H9 (cell line): ENCODE measurements around the gene DYNLRB1. TPM values are rescaled to one million over a fixed set of nuclear protein-coding genes. Genes with fewer than 3 reads are reported as not detected.

ENCODE experiments used
- DNase-seq: peaks from one replicate; pipeline ENCODE4 v3.0.0-alpha.2; 2017
- H2AFZ ChIP-seq: one replicate; pipeline ENCODE4 v1.6.1; 2013; ENCODE audit warnings: mild to moderate bottlenecking, low read length, control low read depth, moderate library complexity
- H2AK5ac ChIP-seq: 2 replicates; pipeline ENCODE4 v1.6.1; 2013; ENCODE audit warnings: low read length, control low read depth, mixed read lengths; ENCODE audit not compliant: insufficient read length
- H2BK120ac ChIP-seq: one replicate; pipeline ENCODE4 v1.6.1; 2013; ENCODE audit warnings: low read depth, mild to moderate bottlenecking, low read length, control low read depth, inconsistent platforms; ENCODE audit not compliant: poor library complexity, severe bottlenecking
- H2BK12ac ChIP-seq: 2 replicates; pipeline ENCODE4 v1.6.1; 2013; ENCODE audit warnings: low read length, control low read depth, mixed read lengths, low read depth; ENCODE audit not compliant: insufficient read length
- H2BK15ac ChIP-seq: 2 replicates; pipeline ENCODE4 v1.6.1; 2013; ENCODE audit warnings: low read depth, low read length, control low read depth
- H2BK20ac ChIP-seq: one replicate; pipeline ENCODE4 v1.6.1; 2013; ENCODE audit warnings: low read depth, mild to moderate bottlenecking, low read length, control low read depth, inconsistent platforms; ENCODE audit not compliant: poor library complexity, severe bottlenecking
- H2BK5ac ChIP-seq: 2 replicates; pipeline ENCODE4 v1.6.1; 2013; ENCODE audit warnings: low read length, control low read depth, mixed read lengths; ENCODE audit not compliant: insufficient read length
- H3K14ac ChIP-seq: 2 replicates; pipeline ENCODE4 v1.6.1; 2013; ENCODE audit warnings: low read length, control low read depth; ENCODE audit not compliant: insufficient read depth
- H3K18ac ChIP-seq: 2 replicates; pipeline ENCODE4 v1.6.1; 2013; ENCODE audit warnings: low read depth, mild to moderate bottlenecking, mixed read lengths, low read length, control low read depth; ENCODE audit not compliant: insufficient read length
- H3K23ac ChIP-seq: 2 replicates; pipeline ENCODE4 v1.6.1; 2013; ENCODE audit warnings: low read length, control low read depth, mixed read lengths, low read depth; ENCODE audit not compliant: insufficient read length
- H3K23me2 ChIP-seq: 2 replicates; pipeline ENCODE4 v1.6.1; 2013; ENCODE audit warnings: low read depth, mild to moderate bottlenecking, mixed read lengths, low read length, control low read depth; ENCODE audit not compliant: insufficient read length, poor library complexity, severe bottlenecking
- H3K27ac ChIP-seq: 2 replicates; pipeline ENCODE4 v1.5.1; 2013; ENCODE audit warnings: low read length, control low read depth, mixed read lengths, low read depth; ENCODE audit not compliant: insufficient read length
- H3K27me3 ChIP-seq: 2 replicates; pipeline ENCODE4 v1.6.1; 2013; ENCODE audit warnings: low read length, control low read depth, inconsistent platforms; ENCODE audit not compliant: insufficient read depth
- H3K4ac ChIP-seq: 2 replicates; pipeline ENCODE4 v1.6.1; 2013; ENCODE audit warnings: low read depth, mild to moderate bottlenecking, control low read depth, inconsistent platforms, low read length, moderate library complexity
- H3K4me1 ChIP-seq: 2 replicates; pipeline ENCODE4 v1.6.1; 2013; ENCODE audit warnings: low read length, control low read depth, inconsistent platforms; ENCODE audit not compliant: insufficient read depth
- H3K4me2 ChIP-seq: 2 replicates; pipeline ENCODE4 v1.6.1; 2013; ENCODE audit warnings: low read length, control low read depth, mixed read lengths; ENCODE audit not compliant: insufficient read length, insufficient read depth
- H3K56ac ChIP-seq: 2 replicates; pipeline ENCODE4 v1.6.1; 2013; ENCODE audit warnings: low read depth, mild to moderate bottlenecking, mixed read lengths, low read length, control low read depth; ENCODE audit not compliant: insufficient read length
- H3K79me1 ChIP-seq: 2 replicates; pipeline ENCODE4 v1.6.1; 2013; ENCODE audit warnings: low read depth, mild to moderate bottlenecking, moderate library complexity, low read length, control low read depth, inconsistent platforms; ENCODE audit not compliant: insufficient read depth, poor library complexity, severe bottlenecking
- H3K79me2 ChIP-seq: 2 replicates; pipeline ENCODE4 v1.6.1; 2013; ENCODE audit warnings: low read length, control low read depth, inconsistent platforms; ENCODE audit not compliant: insufficient read depth
- H3K9ac ChIP-seq: 2 replicates; pipeline ENCODE4 v1.6.1; 2013; ENCODE audit warnings: low read length, control low read depth, mixed read lengths; ENCODE audit not compliant: insufficient read length; ENCODE audit errors: extremely low read depth
- H3K9me3 ChIP-seq: one replicate; pipeline ENCODE4 v1.6.1; 2013; ENCODE audit warnings: low read depth, low read length, inconsistent platforms; ENCODE audit not compliant: control insufficient read depth
- H3T11ph ChIP-seq: one replicate; pipeline ENCODE4 v1.6.1; 2013; ENCODE audit warnings: mild to moderate bottlenecking, low read length, control low read depth, inconsistent platforms
- H4K20me1 ChIP-seq: one replicate; pipeline ENCODE4 v1.6.1; 2013; ENCODE audit not compliant: control insufficient read depth, insufficient read length, insufficient read depth
- H4K5ac ChIP-seq: 2 replicates; pipeline ENCODE4 v1.6.1; 2013; ENCODE audit warnings: low read depth, mild to moderate bottlenecking, mixed read lengths, low read length, control low read depth; ENCODE audit not compliant: insufficient read length
- H4K8ac ChIP-seq: replicated peaks from 2 replicates; pipeline ENCODE4 v1.6.1; 2013; ENCODE audit warnings: low read length, control low read depth, mixed read lengths, low read depth; ENCODE audit not compliant: insufficient read length
- H4K91ac ChIP-seq: 2 replicates; pipeline ENCODE4 v1.6.1; 2013; ENCODE audit warnings: low read depth, mild to moderate bottlenecking, moderate library complexity, mixed read lengths, low read length, control low read depth; ENCODE audit not compliant: insufficient read length
- H3K27ac Mint-ChIP-seq, 3 experiments: 2 replicates in 2 of 3; 3 replicates in 1 of 3; pipeline ENCODE4 v1.8.0; 2020 to 2021; ENCODE audit warnings: mixed read lengths in 3 of 3, mild to moderate bottlenecking in 1 of 3, moderate library complexity in 1 of 3
- H3K27me3 Mint-ChIP-seq: 2 replicates; pipeline ENCODE4 v1.8.0; 2021; ENCODE audit warnings: low read depth, mild to moderate bottlenecking, moderate library complexity, mixed read lengths
- H3K36me3 Mint-ChIP-seq, 3 experiments: 2 replicates in 2 of 3; 3 replicates in 1 of 3; pipeline ENCODE4 v1.8.0; 2020 to 2021; ENCODE audit warnings: low read depth in 3 of 3, mixed read lengths in 3 of 3; ENCODE audit not compliant: insufficient read depth in 1 of 3
- H3K4me1 Mint-ChIP-seq, 2 experiments: 2 replicates each; pipeline ENCODE4 v1.8.0; 2020; ENCODE audit warnings: mixed read lengths in 2 of 2
- H3K4me3 Mint-ChIP-seq, 2 experiments: 2 replicates in 1 of 2; 3 replicates in 1 of 2; pipeline ENCODE4 v1.8.0; 2020 to 2021; ENCODE audit warnings: mild to moderate bottlenecking in 2 of 2, mixed read lengths in 2 of 2, moderate library complexity in 1 of 2
- H3K9me3 Mint-ChIP-seq, 2 experiments: 2 replicates in 1 of 2; 3 replicates in 1 of 2; pipeline ENCODE4 v1.8.0; 2020; ENCODE audit warnings: mild to moderate bottlenecking in 2 of 2, mixed read lengths in 2 of 2, moderate library complexity in 1 of 2
- WGBS: extraction: QIAGEN DNeasy Blood & Tissue Kit; methylation state at CpG from one replicate; pipeline ENCODE4 v1.1.7; 2013; ENCODE audit warnings: missing lambda C conversion rate, low lambda C conversion rate, mixed read lengths; ENCODE audit not compliant: insufficient read length; ENCODE audit errors: extremely low coverage; 5-methylcytosine and 5-hydroxymethylcytosine counted together
- total RNA-seq: library from RNA; stranded (reverse); gene quantifications from 2 replicates; pipeline ENCODE4 v1.2.1, GENCODE V29; 2021
- TF ChIP-seq, protein P1 (sequence below): fragments of 200-600 bp; sonication (generic); conservative IDR thresholded peaks from 3 replicates; pipeline ENCODE4 v1.8.0; 2021; ENCODE audit warnings: antibody characterized with exemption, mild to moderate bottlenecking

DYNLRB1 gene
- total RNA-seq, 1 experiment from 2014 or later: 200 TPM

DNA sequence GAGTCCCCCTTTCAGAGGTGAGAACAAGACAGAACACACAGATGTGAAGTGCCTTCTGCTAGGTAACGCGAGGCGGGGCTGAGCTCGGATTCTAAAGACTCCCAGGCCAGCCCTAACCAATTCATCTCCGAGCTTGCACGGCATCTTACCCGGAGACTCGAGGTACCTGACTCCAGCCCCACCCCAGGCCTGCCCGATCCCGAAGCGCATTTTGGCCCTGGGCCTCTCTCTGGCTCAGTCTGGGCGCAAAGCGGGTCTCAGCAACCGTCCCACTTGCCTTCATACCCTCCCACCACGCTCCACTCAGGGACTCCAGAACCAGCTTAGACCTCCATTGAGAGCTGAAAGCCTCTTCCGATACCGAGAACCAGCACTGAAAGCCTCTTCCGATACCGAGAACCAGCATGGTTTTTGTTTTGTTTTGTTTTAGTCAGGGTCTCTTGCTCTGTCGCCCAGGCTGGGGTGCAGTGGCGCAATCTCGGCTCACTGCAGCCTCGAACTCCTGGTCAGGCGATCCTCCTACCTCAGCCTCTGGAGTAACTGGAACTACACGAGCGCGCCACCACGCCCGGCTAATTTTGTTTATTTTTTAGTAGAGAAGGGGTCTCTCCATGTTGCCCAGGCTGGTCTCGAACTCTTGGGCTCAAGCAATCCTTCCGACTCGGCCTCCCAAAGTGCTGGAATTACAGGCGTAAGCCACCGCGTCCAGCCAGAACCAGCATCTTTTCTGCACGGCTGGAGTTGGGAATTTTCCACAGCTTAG, 557 bp upstream of the DYNLRB1 start:
- peak overlapping the region; percentile 89 for H2AFZ ChIP-seq

More for the DNA sequence above, 557 bp upstream of the DYNLRB1 start:
- H3K23ac ChIP-seq: no peak overlapping the region
- no peak overlapping the region for H2BK12ac ChIP-seq
- no peak overlapping the region for H2BK20ac ChIP-seq
- H2AK5ac ChIP-seq: no peak overlapping the region
- no peaks in the 10 kb centered on the region for H3K9me3 ChIP-seq
- H2BK15ac ChIP-seq: no peak overlapping the region
- no peak overlapping the region for H3K56ac ChIP-seq
- peak overlapping the region; percentile 98 to 99 (median 98) for H3K27ac Mint-ChIP-seq
- peaks cover 2% of the 10 kb centered on the region; the same call in 1 of the 2 replicates for H3K79me2 ChIP-seq
- DNase-seq: peak; percentile 92
- peaks cover 0 to 31% (median 7%) of the 10 kb centered on the region in 3 experiments; a peak in 3 of 7 replicates for H3K36me3 Mint-ChIP-seq
- no peak overlapping the region for H4K91ac ChIP-seq
- H2BK120ac ChIP-seq: no peak overlapping the region
- H3K27me3 Mint-ChIP-seq: peaks cover 2% of the 10 kb centered on the region; the same call in 1 of the 2 replicates
- peak overlapping the region; percentile 84 for H3K4me2 ChIP-seq
- peak overlapping the region; percentile 93 to 97 for H3K4me3 Mint-ChIP-seq
- H3T11ph ChIP-seq: no peak overlapping the region
- no peaks in the 10 kb centered on the region; a peak in 1 of 5 replicates for H3K9me3 Mint-ChIP-seq
- no peaks in the 10 kb centered on the region for H4K20me1 ChIP-seq
- no peaks in the 10 kb centered on the region for H3K79me1 ChIP-seq
- H4K8ac ChIP-seq: no peak overlapping the region
- H3K9ac ChIP-seq: peak overlapping the region; percentile 49
- TF ChIP-seq, protein P1, sequence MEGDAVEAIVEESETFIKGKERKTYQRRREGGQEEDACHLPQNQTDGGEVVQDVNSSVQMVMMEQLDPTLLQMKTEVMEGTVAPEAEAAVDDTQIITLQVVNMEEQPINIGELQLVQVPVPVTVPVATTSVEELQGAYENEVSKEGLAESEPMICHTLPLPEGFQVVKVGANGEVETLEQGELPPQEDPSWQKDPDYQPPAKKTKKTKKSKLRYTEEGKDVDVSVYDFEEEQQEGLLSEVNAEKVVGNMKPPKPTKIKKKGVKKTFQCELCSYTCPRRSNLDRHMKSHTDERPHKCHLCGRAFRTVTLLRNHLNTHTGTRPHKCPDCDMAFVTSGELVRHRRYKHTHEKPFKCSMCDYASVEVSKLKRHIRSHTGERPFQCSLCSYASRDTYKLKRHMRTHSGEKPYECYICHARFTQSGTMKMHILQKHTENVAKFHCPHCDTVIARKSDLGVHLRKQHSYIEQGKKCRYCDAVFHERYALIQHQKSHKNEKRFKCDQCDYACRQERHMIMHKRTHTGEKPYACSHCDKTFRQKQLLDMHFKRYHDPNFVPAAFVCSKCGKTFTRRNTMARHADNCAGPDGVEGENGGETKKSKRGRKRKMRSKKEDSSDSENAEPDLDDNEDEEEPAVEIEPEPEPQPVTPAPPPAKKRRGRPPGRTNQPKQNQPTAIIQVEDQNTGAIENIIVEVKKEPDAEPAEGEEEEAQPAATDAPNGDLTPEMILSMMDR: no peak
- H2BK5ac ChIP-seq: no peak overlapping the region
- no peak overlapping the region for H4K5ac ChIP-seq
- H3K14ac ChIP-seq: peak overlapping the region; percentile 52; the same call in 1 of the 2 replicates
- peaks cover 15 to 20% of the 10 kb centered on the region in 2 experiments for H3K4me1 Mint-ChIP-seq
- H3K4me1 ChIP-seq: no peaks in the 10 kb centered on the region
- H3K4ac ChIP-seq: no peak overlapping the region
- H3K23me2 ChIP-seq: peaks cover 7% of the 10 kb centered on the region
- WGBS: no CpG with 5 or more reads among the region's 36 CpGs
- H3K18ac ChIP-seq: peak overlapping the region; percentile 68
- no peaks in the 10 kb centered on the region for H3K27me3 ChIP-seq
- H3K27ac ChIP-seq: peak overlapping the region; percentile 5
